Transverse colon (tissue), 4 donors: ENCODE data around the gene FSTL5. TPM values are rescaled to one million over a fixed set of nuclear protein-coding genes. Genes with fewer than 3 reads are reported as not detected.
"Not testable (repeated sequence)": the region's sequence is repeated elsewhere in the genome, so short reads cannot be mapped to it uniquely, and the experiment has no call there.

Experiments
- DNase-seq: peaks from one replicate; pipeline ENCODE4 v3.0.0-alpha.2; 2019
- H3K27ac ChIP-seq, 4 donors: fragments of 200-600 bp; sonication (generic); 2 replicates each; pipeline ENCODE4 v1.5.1; 2016 to 2018; ENCODE audit warnings: inconsistent platforms in 4 of 4
- H3K27me3 ChIP-seq: fragments of 200-600 bp; sonication (generic); 2 replicates; pipeline ENCODE4 v1.5.1; 2017; ENCODE audit warnings: inconsistent platforms
- H3K36me3 ChIP-seq, 4 donors: fragments of 200-600 bp; sonication (generic); 2 replicates each; pipeline ENCODE4 v1.5.1; 2017 to 2019; ENCODE audit warnings: inconsistent platforms in 4 of 4
- H3K4me1 ChIP-seq, 4 donors: fragments of 200-600 bp; sonication (generic); 2 replicates each; pipeline ENCODE4 v1.5.1; 2017 to 2020; ENCODE audit warnings: inconsistent platforms in 4 of 4
- H3K4me3 ChIP-seq, 4 donors: fragments of 200-600 bp; sonication (generic); 1 replicate in 1 of 4; 2 replicates in 3 of 4; pipeline versions ENCODE4 v1.5.1 to v1.6.1; 2017 to 2019; ENCODE audit warnings: inconsistent platforms in 4 of 4
- H3K9me3 ChIP-seq, 2 donors: fragments of 200-600 bp; sonication (generic); 2 replicates each; pipeline ENCODE4 v1.5.1; 2017 to 2019; ENCODE audit warnings: inconsistent platforms in 2 of 2
- EP300 ChIP-seq: sonication (generic); formaldehyde crosslinking; IDR thresholded peaks from one replicate; pipeline ENCODE4 v1.6.1; 2017; ENCODE audit warnings: antibody characterized with exemption, low read depth
- POLR2A ChIP-seq: fragments of 450-650 bp; IDR thresholded peaks from one replicate; pipeline ENCODE4 v1.6.1; 2016; ENCODE audit warnings: antibody characterized with exemption, mild to moderate bottlenecking, moderate library complexity
- POLR2AphosphoS5 ChIP-seq, 3 donors: sonication (generic); formaldehyde crosslinking; IDR thresholded peaks; one replicate each; pipeline ENCODE4 v1.6.1; 2016; ENCODE audit warnings: antibody characterized with exemption in 3 of 3
- WGBS, 2 donors: methylation state at CpG; one replicate each; pipeline ENCODE4 v1.1.5; 2018; ENCODE audit warnings: low coverage in 1 of 2; 5-methylcytosine and 5-hydroxymethylcytosine counted together
- in situ Hi-C, 4 donors: fragments of 200-750 bp; cut with MboI; loops; one replicate each; pipeline versions ENCODE4 v1.15.0 to v1.15.1; 2017; ENCODE audit warnings: low sequenced_read_pairs in 3 of 4, low pct_ligation_motif_present in 1 of 4, low pct_unique_long_range_greater_than_20kb in 1 of 4
- intact Hi-C: fragments of 100-400 bp; cut with DNase I; formaldehyde crosslinking; loops from one replicate; pipeline ENCODE4 v1.15.1; 2023; ENCODE audit warnings: low total_unique reads
- total RNA-seq, 4 donors: library from RNA; depleted of rRNA; stranded (reverse); fragments of >200 nt; gene quantifications; one replicate each; pipeline ENCODE4 v1.1.0, GENCODE V29; 2016
- TF ChIP-seq, protein P1 (sequence below), 5 experiments: fragments of 200-600 bp in 3 of 5; fragments of 450-650 bp in 2 of 5; sonication (generic) in 3 of 5; IDR thresholded peaks; 1 replicate in 2 of 5; 2 replicates in 3 of 5; pipeline ENCODE4 v1.5.1; 2016 to 2017; ENCODE audit warnings: antibody characterized with exemption in 5 of 5, inconsistent platforms in 3 of 5, mild to moderate bottlenecking in 2 of 5, moderate library complexity in 1 of 5

FSTL5 gene
- total RNA-seq = under 1 TPM in 2 of 4 donors, not detected in 2; 0.14 to 0.16 TPM

DNA sequence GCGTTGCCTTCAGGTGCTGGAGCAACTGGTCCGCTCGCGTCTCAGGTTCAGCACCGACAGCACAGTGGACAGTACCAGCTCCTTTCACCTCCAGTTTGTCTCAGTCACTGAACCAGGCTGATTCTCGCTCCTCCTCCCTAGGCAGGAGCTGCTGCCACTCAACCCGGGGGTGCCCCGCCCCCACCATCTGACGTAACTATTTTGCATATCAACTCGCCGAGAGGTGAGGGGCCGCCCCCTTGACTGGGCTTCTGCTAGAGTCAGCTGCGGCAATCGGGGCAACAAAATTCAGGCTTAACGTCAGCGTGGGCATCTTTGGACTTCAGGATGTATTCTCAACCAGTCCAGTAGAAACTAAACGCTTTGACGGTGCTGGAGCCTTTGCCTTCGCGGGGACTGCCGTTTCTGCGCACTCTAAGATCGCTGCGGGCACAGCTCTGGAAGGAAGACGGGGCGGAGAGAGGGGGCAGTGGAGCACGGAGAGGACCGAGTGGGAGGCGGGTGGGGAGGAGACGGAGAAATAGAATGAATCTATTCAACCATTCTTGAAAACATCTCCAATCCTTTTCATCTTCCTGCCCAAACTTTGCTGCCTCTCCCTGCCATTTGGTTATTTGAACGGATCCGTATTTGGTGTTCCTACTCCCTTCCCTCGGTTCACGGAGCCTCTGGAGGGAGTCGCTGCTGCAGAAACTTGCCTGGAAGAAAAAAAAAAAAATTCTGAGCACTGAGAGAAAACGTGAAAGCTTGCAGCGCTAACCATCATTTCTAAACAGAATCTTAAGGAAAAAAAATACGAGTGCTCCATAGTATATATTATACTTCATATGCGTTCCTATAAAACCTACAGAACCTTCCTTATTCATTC lies at the start of gene FSTL5:
FSTL5 (minus strand) TSS at position 109 of the 868 bp plus-strand sequence. CDS start 52,604 bp downstream, outside the sequence.
- intact Hi-C loops (no loop called here), in situ Hi-C loops (no loop called here)

DNA sequence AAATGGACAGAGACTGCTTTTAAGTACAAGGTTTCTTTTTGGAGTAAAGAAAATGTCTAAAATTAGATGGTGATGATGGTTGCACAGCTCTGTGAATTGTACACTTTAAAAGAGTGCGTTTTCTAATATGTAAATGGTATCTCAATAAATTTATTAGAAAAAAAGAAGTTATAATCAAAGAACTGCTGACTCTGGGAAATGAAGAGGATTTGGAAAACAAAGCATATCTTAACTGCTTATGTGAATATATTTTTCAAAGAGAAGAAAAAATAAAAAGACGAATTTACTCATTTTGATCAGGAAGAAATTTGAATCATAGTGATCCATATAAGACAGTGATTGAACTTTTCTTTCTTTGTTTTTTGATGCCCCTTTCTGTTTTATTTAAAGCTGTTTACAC lies 45.9 kb upstream of the FSTL5 start:
- no peak for DNase-seq
- Histone ChIP-seq H3K27me3 (no peaks in the 10 kb centered on the region), H3K27ac (no peak overlapping the region), H3K4me3 (no peak overlapping the region), H3K36me3 (no peaks in the 10 kb centered on the region), H3K9me3 (no peaks in the 10 kb centered on the region), H3K4me1 (no peaks in the 10 kb centered on the region)
- in situ Hi-C loops (no loop called here), intact Hi-C loops (no loop called here)
- TF ChIP-seq POLR2AphosphoS5 (IDR thresholded peaks at IDR 0.05) (no peak), EP300 (no peak), POLR2A (no peak)
- TF ChIP-seq, protein P1, sequence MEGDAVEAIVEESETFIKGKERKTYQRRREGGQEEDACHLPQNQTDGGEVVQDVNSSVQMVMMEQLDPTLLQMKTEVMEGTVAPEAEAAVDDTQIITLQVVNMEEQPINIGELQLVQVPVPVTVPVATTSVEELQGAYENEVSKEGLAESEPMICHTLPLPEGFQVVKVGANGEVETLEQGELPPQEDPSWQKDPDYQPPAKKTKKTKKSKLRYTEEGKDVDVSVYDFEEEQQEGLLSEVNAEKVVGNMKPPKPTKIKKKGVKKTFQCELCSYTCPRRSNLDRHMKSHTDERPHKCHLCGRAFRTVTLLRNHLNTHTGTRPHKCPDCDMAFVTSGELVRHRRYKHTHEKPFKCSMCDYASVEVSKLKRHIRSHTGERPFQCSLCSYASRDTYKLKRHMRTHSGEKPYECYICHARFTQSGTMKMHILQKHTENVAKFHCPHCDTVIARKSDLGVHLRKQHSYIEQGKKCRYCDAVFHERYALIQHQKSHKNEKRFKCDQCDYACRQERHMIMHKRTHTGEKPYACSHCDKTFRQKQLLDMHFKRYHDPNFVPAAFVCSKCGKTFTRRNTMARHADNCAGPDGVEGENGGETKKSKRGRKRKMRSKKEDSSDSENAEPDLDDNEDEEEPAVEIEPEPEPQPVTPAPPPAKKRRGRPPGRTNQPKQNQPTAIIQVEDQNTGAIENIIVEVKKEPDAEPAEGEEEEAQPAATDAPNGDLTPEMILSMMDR (IDR thresholded peaks at IDR 0.05) = no peak
- WGBS, 2 donors = 78 to 88% methylated on average over 2 of the region's 2 CpGs

More for the DNA sequence above, at the start of gene FSTL5:
- H3K4me3 ChIP-seq = peak within 1 kb of the TSS in 3 of 4 donors; percentile 1 to 42 (median 25)
- DNase-seq = peak; percentile 31
- H3K36me3 ChIP-seq = no peaks in the 10 kb centered on the region
- TF ChIP-seq POLR2A (no peak), POLR2AphosphoS5 (IDR thresholded peaks at IDR 0.05) (no peak), EP300 (no peak)
- TF ChIP-seq, protein P1 (IDR thresholded peaks at IDR 0.05) = no peak
- 4 to 10% methylated on average over 9 to 39 of the region's 39 CpGs for WGBS, 2 donors
- H3K4me1 ChIP-seq = peaks cover 0 to 11% (median 4%) of the 10 kb centered on the region in 4 donors
- no peak within 1 kb of the TSS for H3K27ac ChIP-seq
- H3K27me3 ChIP-seq = peaks cover 20% of the 10 kb centered on the region
- no peaks in the 10 kb centered on the region for H3K9me3 ChIP-seq

DNA sequence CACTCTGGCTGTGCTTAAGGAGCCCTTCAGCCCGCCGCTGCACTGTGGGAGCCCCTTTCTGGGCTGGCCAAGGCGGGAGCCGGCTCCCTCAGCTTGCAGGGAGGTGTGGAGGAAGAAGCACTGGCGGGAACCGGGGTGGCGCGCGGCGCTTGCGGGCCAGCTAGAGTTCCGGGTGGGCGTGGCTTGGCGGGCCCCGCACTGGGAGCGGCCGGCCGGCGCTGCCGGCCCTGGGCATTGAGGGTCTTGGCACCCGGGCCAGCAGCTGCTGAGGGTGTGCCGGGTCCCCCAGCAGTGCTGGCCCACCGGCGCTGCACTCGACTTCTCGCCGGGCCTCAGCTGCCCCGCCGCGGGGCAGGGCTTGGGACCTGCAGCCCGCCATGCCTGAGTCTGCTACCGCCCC lies 39.7 kb upstream of the FSTL5 start:
- WGBS, 2 donors = 94% methylated on average over 29 of the region's 32 CpGs; no CpG with 5 or more reads in 1 of the 2 donors
- DNase-seq, H3K4me1 ChIP-seq, H3K27me3 ChIP-seq, H3K36me3 ChIP-seq, H3K9me3 ChIP-seq, in situ Hi-C loops, H3K4me3 ChIP-seq, intact Hi-C loops, H3K27ac ChIP-seq: not testable (repeated sequence)

DNA sequence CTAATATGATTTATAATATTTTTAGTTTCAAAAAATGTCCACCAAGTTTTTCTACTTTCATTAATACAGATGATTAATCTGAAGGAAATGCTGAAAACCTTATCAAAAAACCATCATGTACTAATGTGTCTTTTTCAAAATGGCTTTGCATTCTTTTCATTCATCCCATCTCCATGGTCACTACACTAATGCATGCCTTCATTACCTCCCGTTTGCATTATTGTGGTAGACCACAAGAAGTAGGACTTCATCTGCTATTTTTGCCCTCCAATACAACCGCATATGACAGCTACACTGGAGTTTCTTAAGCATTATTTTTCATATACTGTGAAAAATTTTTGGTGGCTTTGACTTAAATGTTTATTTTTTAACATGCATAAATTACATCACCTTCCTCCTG lies 37.9 kb upstream of the FSTL5 start:
- no peak for TF ChIP-seq POLR2AphosphoS5 (IDR thresholded peaks at IDR 0.05)
- no peak for TF ChIP-seq POLR2A
- TF ChIP-seq EP300 = no peak
- TF ChIP-seq, protein P1 (IDR thresholded peaks at IDR 0.05) = no peak
- Histone ChIP-seq H3K27ac (no peak overlapping the region), H3K4me1 (no peaks in the 10 kb centered on the region), H3K27me3 (no peaks in the 10 kb centered on the region), H3K36me3 (no peaks in the 10 kb centered on the region), H3K9me3 (no peaks in the 10 kb centered on the region), H3K4me3 (no peak overlapping the region)
- intact Hi-C loops = no loop called here
- no peak for DNase-seq
- in situ Hi-C loops = no loop called here
- 77 to 81% methylated on average over 2 of the region's 2 CpGs for WGBS, 2 donors
